ENCODE data around the gene PTPN21.

Gene PTPN21

DNA sequence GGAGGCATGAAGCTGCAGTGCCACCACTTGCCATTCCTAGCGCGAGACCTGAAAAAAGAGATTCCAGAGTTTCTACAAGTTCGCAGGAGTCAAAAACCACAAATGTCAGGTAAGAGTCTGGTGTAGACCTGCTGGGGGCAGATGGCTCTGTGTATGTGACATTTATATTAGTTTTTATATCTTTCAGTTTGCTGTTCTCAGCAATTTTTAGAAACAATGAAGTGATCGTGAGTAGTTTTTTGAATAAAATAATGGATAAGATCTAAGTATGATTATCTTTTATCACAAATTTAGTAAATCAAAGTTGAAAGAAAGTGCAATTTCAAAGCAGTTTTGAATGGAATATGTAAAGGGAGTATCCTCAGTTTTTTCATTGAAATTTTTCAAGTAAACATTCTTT is 17.3 kb upstream of the PTPN21 start:
- no peak overlapping the region for H2AFZ ChIP-seq (ENCODE audit: low read depth)
- TF ChIP-seq, protein P1, sequence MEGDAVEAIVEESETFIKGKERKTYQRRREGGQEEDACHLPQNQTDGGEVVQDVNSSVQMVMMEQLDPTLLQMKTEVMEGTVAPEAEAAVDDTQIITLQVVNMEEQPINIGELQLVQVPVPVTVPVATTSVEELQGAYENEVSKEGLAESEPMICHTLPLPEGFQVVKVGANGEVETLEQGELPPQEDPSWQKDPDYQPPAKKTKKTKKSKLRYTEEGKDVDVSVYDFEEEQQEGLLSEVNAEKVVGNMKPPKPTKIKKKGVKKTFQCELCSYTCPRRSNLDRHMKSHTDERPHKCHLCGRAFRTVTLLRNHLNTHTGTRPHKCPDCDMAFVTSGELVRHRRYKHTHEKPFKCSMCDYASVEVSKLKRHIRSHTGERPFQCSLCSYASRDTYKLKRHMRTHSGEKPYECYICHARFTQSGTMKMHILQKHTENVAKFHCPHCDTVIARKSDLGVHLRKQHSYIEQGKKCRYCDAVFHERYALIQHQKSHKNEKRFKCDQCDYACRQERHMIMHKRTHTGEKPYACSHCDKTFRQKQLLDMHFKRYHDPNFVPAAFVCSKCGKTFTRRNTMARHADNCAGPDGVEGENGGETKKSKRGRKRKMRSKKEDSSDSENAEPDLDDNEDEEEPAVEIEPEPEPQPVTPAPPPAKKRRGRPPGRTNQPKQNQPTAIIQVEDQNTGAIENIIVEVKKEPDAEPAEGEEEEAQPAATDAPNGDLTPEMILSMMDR (conservative IDR thresholded peaks at IDR 0.05; ENCODE audit: low read depth, low read length) = no peak
- H3K4me3 ChIP-seq (IDR thresholded peaks at IDR 0.05; ENCODE audit: insufficient read depth, low read depth, low read length) = no peak overlapping the region
- H3K79me2 ChIP-seq (ENCODE audit: insufficient read depth, low read depth) = no peaks in the 10 kb centered on the region
- H3K27me3 ChIP-seq (ENCODE audit: insufficient read depth, low read depth) = no peaks in the 10 kb centered on the region
- H3K36me3 ChIP-seq (ENCODE audit: insufficient read depth) = 0 out of 2 replicates have a peak, but pooled peaks cover 4% of the 10 kb centered on the region
- no peaks in the 10 kb centered on the region for H3K4me1 ChIP-seq (ENCODE audit: low read depth, poor library complexity, severe bottlenecking)
- no peaks in the 10 kb centered on the region for H4K20me1 ChIP-seq (ENCODE audit: insufficient read depth)
- H3K9ac ChIP-seq = no peak overlapping the region
- no peak overlapping the region for H3K4me2 ChIP-seq
- no peak overlapping the region for H3K27ac ChIP-seq

DNA sequence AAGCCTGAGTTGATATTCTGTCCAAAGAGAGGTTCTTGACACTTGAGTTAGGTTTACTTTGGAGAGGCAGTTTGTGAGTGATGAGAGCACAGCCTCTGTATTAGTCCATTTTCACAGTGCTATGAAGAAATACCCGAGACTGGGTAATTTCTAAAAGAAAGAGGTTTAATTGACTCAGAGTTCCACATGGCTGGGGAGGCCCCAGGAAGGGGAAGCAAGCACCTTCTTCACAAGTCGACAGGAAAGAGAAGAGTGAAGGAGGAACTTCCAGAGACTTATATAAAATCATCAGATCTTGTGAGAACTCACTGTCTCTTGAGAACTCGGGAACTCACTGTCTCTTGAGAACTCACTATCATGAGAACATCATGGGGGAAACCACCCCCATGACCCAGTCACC is 13.4 kb upstream of the PTPN21 start:
- Histone ChIP-seq H3K9ac (no peak overlapping the region), H3K27me3 (ENCODE audit: insufficient read depth, low read depth) (no peaks in the 10 kb centered on the region), H3K4me2 (no peak overlapping the region), H4K20me1 (ENCODE audit: insufficient read depth) (no peaks in the 10 kb centered on the region), H3K79me2 (ENCODE audit: insufficient read depth, low read depth) (peaks cover 8% of the 10 kb centered on the region; the same call in 1 of the 2 replicates), H3K4me3 (IDR thresholded peaks at IDR 0.05; ENCODE audit: insufficient read depth, low read depth, low read length) (no peak overlapping the region), H3K36me3 (ENCODE audit: insufficient read depth) (0 out of 2 replicates have a peak, but pooled peaks cover 4% of the 10 kb centered on the region), H3K4me1 (ENCODE audit: low read depth, poor library complexity, severe bottlenecking) (peaks cover 11% of the 10 kb centered on the region), H3K27ac (no peak overlapping the region), H2AFZ (ENCODE audit: low read depth) (no peak overlapping the region)
- TF ChIP-seq, protein P1 (conservative IDR thresholded peaks at IDR 0.05; ENCODE audit: low read depth, low read length) = no peak

DNA sequence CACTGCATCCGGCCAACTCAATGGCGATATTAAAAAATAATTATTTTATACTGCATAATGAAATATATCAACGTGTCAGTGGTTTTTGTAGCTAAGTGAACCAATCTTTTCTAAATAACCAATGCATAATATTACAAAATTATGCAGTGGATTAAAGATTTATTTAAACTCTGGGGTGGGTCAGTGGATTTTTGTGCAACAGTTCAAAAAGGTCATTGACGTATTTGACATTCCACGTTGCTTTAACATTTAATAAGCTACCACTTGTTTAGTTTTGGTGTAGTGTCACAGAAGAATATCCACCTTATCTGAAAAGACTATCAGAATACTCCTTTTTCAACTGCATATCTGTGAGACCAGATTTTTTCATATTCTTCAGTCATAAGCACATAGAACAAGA is 10.6 kb upstream of the PTPN21 start:
- H3K27ac ChIP-seq = no peak overlapping the region
- peaks cover 11% of the 10 kb centered on the region for H3K4me1 ChIP-seq (ENCODE audit: low read depth, poor library complexity, severe bottlenecking)
- H3K27me3 ChIP-seq (ENCODE audit: insufficient read depth, low read depth) = no peaks in the 10 kb centered on the region
- H3K9ac ChIP-seq = no peak overlapping the region
- no peaks in the 10 kb centered on the region for H4K20me1 ChIP-seq (ENCODE audit: insufficient read depth)
- no peak overlapping the region for H2AFZ ChIP-seq (ENCODE audit: low read depth)
- no peak overlapping the region for H3K4me2 ChIP-seq
- H3K79me2 ChIP-seq (ENCODE audit: insufficient read depth, low read depth) = peaks cover 8% of the 10 kb centered on the region; the same call in 1 of the 2 replicates
- TF ChIP-seq, protein P1 (conservative IDR thresholded peaks at IDR 0.05; ENCODE audit: low read depth, low read length) = no peak
- no peak overlapping the region for H3K4me3 ChIP-seq (IDR thresholded peaks at IDR 0.05; ENCODE audit: insufficient read depth, low read depth, low read length)
- H3K36me3 ChIP-seq (ENCODE audit: insufficient read depth) = no peaks in the 10 kb centered on the region

DNA sequence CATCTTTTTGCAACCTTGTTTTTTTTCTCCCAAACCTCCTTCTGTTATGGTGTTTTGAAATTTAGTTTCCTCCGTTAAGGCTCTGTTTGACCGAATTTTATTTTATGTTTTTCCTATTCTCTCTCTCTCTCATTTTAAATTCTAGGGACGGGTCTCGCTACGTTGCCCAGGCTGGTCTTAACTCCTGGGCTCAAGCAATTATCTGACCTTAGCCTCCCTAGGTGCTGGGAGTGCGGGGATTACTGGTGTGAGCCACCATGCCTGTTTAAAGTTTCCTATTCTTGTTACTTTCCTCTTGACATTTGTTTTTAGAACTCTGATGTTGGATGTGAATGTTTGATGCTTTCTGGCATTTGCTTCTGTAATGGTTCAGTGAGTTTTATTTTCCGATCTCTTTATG is 9.0 kb upstream of the PTPN21 start:
- peak overlapping the region; percentile 65; the same call in 1 of the 2 replicates for H3K9ac ChIP-seq
- H3K4me1 ChIP-seq (ENCODE audit: low read depth, poor library complexity, severe bottlenecking) = peaks cover 11% of the 10 kb centered on the region
- TF ChIP-seq, protein P1 (conservative IDR thresholded peaks at IDR 0.05; ENCODE audit: low read depth, low read length) = no peak
- no peaks in the 10 kb centered on the region for H4K20me1 ChIP-seq (ENCODE audit: insufficient read depth)
- H3K4me3 ChIP-seq (IDR thresholded peaks at IDR 0.05; ENCODE audit: insufficient read depth, low read depth, low read length) = no peak overlapping the region
- no peaks in the 10 kb centered on the region for H3K36me3 ChIP-seq (ENCODE audit: insufficient read depth)
- H3K4me2 ChIP-seq = peak overlapping the region; percentile 76
- H3K79me2 ChIP-seq (ENCODE audit: insufficient read depth, low read depth) = peaks cover 8% of the 10 kb centered on the region; the same call in 1 of the 2 replicates
- no peaks in the 10 kb centered on the region for H3K27me3 ChIP-seq (ENCODE audit: insufficient read depth, low read depth)
- peak overlapping the region; percentile 69; the same call in 1 of the 2 replicates for H2AFZ ChIP-seq (ENCODE audit: low read depth)
- H3K27ac ChIP-seq = no peak overlapping the region
